Endothelial cell of umbilical vein (primary cell): ENCODE data around the gene SSNA1. TPM values are rescaled to one million over a fixed set of nuclear protein-coding genes. Genes with fewer than 3 reads are reported as not detected.
A peak's percentile ranks its signal among the peaks of the same experiment; 100 is the strongest.

Experiments
- BruUV-seq: library from RNA; stranded (reverse); fragments of 400-500 nt; replicated peaks from 2 replicates; lab custom pipeline; 2021; lab: Mats Ljungman, UMichigan
- CTCF ChIA-PET: fragments of 300-600, 350-600 bp; sonication (Branson Sonifier 250); formaldehyde crosslinking; loops from one replicate; lab custom pipeline; 2021; ENCODE audit warnings: antibody characterized with exemption, inconsistent platforms; lab: Charles Lee
- POLR2A ChIA-PET: fragments of 300-600, 350-600 bp; sonication (Branson Sonifier 250); formaldehyde crosslinking; loops from one replicate; lab custom pipeline; 2021; ENCODE audit warnings: antibody characterized with exemption, inconsistent platforms; lab: Charles Lee
- DNase-seq: peaks from one replicate; pipeline ENCODE4 v3.0.0-alpha.2; 2011; ENCODE audit warnings: low read depth, low spot score
- FAIRE-seq: peaks from 2 replicates; lab custom pipeline; 2011; peaks lifted over from hg19 to GRCh38; lab: Jason Lieb, UNC
- H2AFZ ChIP-seq: 2 replicates; pipeline ENCODE4 v1.6.0; 2012; ENCODE audit warnings: low read depth, low read length, control low read depth, inconsistent platforms
- H3K27ac ChIP-seq: 2 replicates; pipeline ENCODE4 v1.5.1; 2011; ENCODE audit warnings: low read depth, mild to moderate bottlenecking, control low read depth, low read length, moderate library complexity; ENCODE audit not compliant: insufficient read depth
- H3K27me3 ChIP-seq, 2 experiments: 2 replicates each; pipeline versions ENCODE4 v1.6.0 to v1.6.1; 2011; ENCODE audit warnings: low read length in 2 of 2, mixed read lengths in 1 of 2; ENCODE audit not compliant: control insufficient read depth in 2 of 2, insufficient read depth in 2 of 2
- H3K36me3 ChIP-seq, 2 experiments: 2 replicates in 1 of 2; 3 replicates in 1 of 2; pipeline ENCODE4 v1.5.1; 2011; ENCODE audit warnings: low read length in 2 of 2, mild to moderate bottlenecking in 1 of 2, moderate library complexity in 1 of 2; ENCODE audit not compliant: control insufficient read depth in 2 of 2, insufficient read depth in 2 of 2; ENCODE audit errors: extremely low read depth in 1 of 2
- H3K4me1 ChIP-seq: 3 replicates; pipeline ENCODE4 v1.5.1; 2011; ENCODE audit warnings: mild to moderate bottlenecking, low read length; ENCODE audit not compliant: control insufficient read depth, insufficient read depth; ENCODE audit errors: extremely low read depth
- H3K4me2 ChIP-seq: 2 replicates; pipeline ENCODE4 v1.6.1; 2011; ENCODE audit warnings: low read length, control low read depth, mixed read lengths; ENCODE audit not compliant: insufficient read depth
- H3K4me3 ChIP-seq, 3 experiments: fragments of 200-600 bp in 1 of 3; sonication (generic), shearing (Covaris generic) in 1 of 3; replicated peaks in 1 of 3; 2 replicates each; pipeline ENCODE4 v1.5.1; 2011 to 2016; ENCODE audit warnings: control low read depth in 3 of 3, low read length in 3 of 3, mild to moderate bottlenecking in 2 of 3, inconsistent platforms in 1 of 3, low read depth in 1 of 3, moderate library complexity in 1 of 3; ENCODE audit not compliant: insufficient read depth in 1 of 3
- H3K79me2 ChIP-seq: 2 replicates; pipeline ENCODE4 v1.6.0; 2012; ENCODE audit warnings: low read length, inconsistent platforms; ENCODE audit not compliant: control insufficient read depth, insufficient read depth
- H3K9ac ChIP-seq: replicated peaks from 2 replicates; pipeline ENCODE3; 2011; ENCODE audit warnings: low read length, control low read depth; ENCODE audit not compliant: insufficient read depth; ENCODE audit errors: extremely low read depth
- H3K9me1 ChIP-seq: replicated peaks from 3 replicates; pipeline ENCODE4 v1.6.0; 2011; ENCODE audit warnings: mild to moderate bottlenecking, low read length; ENCODE audit not compliant: control insufficient read depth, insufficient read depth; ENCODE audit errors: extremely low read depth
- H3K9me3 ChIP-seq: replicated peaks from 2 replicates; pipeline ENCODE4 v1.5.1; 2012; ENCODE audit warnings: low read length, inconsistent platforms; ENCODE audit not compliant: control insufficient read depth, insufficient read depth
- H4K20me1 ChIP-seq: replicated peaks from 2 replicates; pipeline ENCODE3; 2011; ENCODE audit warnings: mild to moderate bottlenecking, low read length; ENCODE audit not compliant: control insufficient read depth, insufficient read depth; ENCODE audit errors: extremely low read depth
- EZH2 ChIP-seq: IDR thresholded peaks from 2 replicates; pipeline ENCODE4 v1.6.1; 2012; ENCODE audit warnings: borderline replicate concordance, low read depth, mild to moderate bottlenecking, moderate library complexity, low read length, inconsistent platforms; ENCODE audit not compliant: severe bottlenecking
- FOS ChIP-seq: IDR thresholded peaks from 2 replicates; pipeline ENCODE4 v1.6.1; 2011; ENCODE audit warnings: mild to moderate bottlenecking, low read length, moderate library complexity, borderline replicate concordance; ENCODE audit not compliant: insufficient read depth
- POLR2A ChIP-seq: IDR thresholded peaks from 2 replicates; pipeline ENCODE4 v1.6.1; 2012; ENCODE audit warnings: low read depth, mild to moderate bottlenecking, control low read depth, low read length
- dilution Hi-C: fragments of 300-500 bp; cut with MboI; formaldehyde crosslinking; loops from one replicate; pipeline ENCODE4 v1.15.0; 2019; ENCODE audit warnings: low sequenced_read_pairs; ENCODE audit not compliant: extremely low pct_ligation_motif_present
- intact Hi-C: fragments of 100-400 bp; cut with micrococcal nuclease; formaldehyde crosslinking; loops from one replicate; pipeline ENCODE4 v1.10.0; 2022
- polyA plus RNA-seq, 4 experiments: library from polyadenylated mRNA; depleted of rRNA in 3 of 4; stranded (reverse) in 3 of 4; unstranded in 1 of 4; fragments of >200 nt; gene quantifications; 2 replicates each; pipeline versions ENCODE4 v1.2.1 to v1.2.3, GENCODE V29; 2011 to 2012; ENCODE audit warnings: missing spikeins in 1 of 4
- total RNA-seq: library from RNA; stranded (reverse); gene quantifications from 2 replicates; pipeline ENCODE4 v1.2.3, GENCODE V29; 2021

Gene SSNA1
- total and polyA plus RNA-seq, 2 donors (not counting 3 experiments of a cell fraction or from before 2014, with no cell fraction given), result 89.0 to 146 TPM

DNA sequence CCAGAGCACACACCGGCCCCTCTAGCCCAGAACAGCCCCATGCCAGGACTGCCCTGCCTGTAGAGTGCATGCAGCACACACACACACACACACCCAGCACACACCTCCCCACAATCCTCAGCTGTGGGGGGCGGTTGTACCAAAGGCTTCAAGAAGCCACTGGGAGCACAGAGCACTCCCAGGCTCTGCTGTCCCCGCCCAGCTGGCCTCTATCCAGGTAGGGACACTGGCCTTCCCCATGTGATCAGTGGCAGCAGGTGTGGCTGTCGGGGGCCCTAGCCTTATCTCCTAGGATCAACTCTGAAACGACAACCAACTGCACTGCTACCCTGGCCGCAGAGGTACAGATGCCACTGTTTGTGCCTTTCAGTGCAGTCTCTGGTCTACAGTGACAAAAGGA is 2.1 kb upstream of the SSNA1 start:
- no peak for FAIRE-seq
- no peak for TF ChIP-seq POLR2A
- no peak overlapping the region for H2AFZ ChIP-seq
- no peaks in the 10 kb centered on the region for H4K20me1 ChIP-seq
- H3K9me3 ChIP-seq, result no peaks in the 10 kb centered on the region
- no peak overlapping the region for H3K4me3 ChIP-seq
- POLR2A ChIA-PET, result no interaction called here
- H3K4me2 ChIP-seq, result no peak overlapping the region
- CTCF ChIA-PET, result no interaction called here
- H3K36me3 ChIP-seq, result peaks cover 0 to 41% of the 10 kb centered on the region in 2 experiments
- no peaks in the 10 kb centered on the region for H3K27me3 ChIP-seq
- dilution Hi-C loops, result no loop called here
- no peak overlapping the region for H3K27ac ChIP-seq
- peaks cover 17% of the 10 kb centered on the region for H3K4me1 ChIP-seq
- H3K79me2 ChIP-seq, result peaks cover 33% of the 10 kb centered on the region
- BruUV-seq, result no TSS peak
- no peak overlapping the region for H3K9ac ChIP-seq
- no peak for DNase-seq
- H3K9me1 ChIP-seq, result no peaks in the 10 kb centered on the region
- intact Hi-C loops, result no loop called here

GRCh38 chr9:137187386-137187785 is 1.1 kb upstream of the SSNA1 start:
- Histone ChIP-seq H3K9me3 (no peaks in the 10 kb centered on the region), H3K9me1 (no peaks in the 10 kb centered on the region), H3K4me3 (peak overlapping the region; percentile 57 to 86 (median 64)), H4K20me1 (no peaks in the 10 kb centered on the region), H3K4me1 (peaks cover 17% of the 10 kb centered on the region), H3K79me2 (peaks cover 33% of the 10 kb centered on the region), H3K36me3 (peaks cover 0 to 44% of the 10 kb centered on the region in 2 experiments), H3K27ac (no peak overlapping the region), H2AFZ (no peak overlapping the region), H3K27me3 (no peaks in the 10 kb centered on the region), H3K4me2 (peak overlapping the region; percentile 62), H3K9ac (peak overlapping the region; percentile 61)
- TF ChIP-seq FOS (no peak), EZH2 (no peak)
- ChIA-PET CTCF (interaction anchor here (2.2 to 2.6 kb wide), 2 partner anchors 11 to 31 kb away, joined by 5 to 13 read pairs; no protein-coding TSS in a partner anchor), POLR2A (no interaction called here)
- DNase-seq, result no peak
- dilution Hi-C loops, result no loop called here
- BruUV-seq, result no TSS peak
- intact Hi-C loops, result no loop called here
- FAIRE-seq, result no peak
